HuH-7 (cell line): ENCODE data around the gene PALM.
"Not testable (repeated sequence)": the region's sequence is repeated elsewhere in the genome, so short reads cannot be mapped to it uniquely, and the experiment has no call there.

Experiments
- DNase-seq: peaks from one replicate; pipeline ENCODE4 v3.0.0; 2011; ENCODE audit warnings: low spot score

PALM gene

GRCh38 chr19:678791-679388 lies 29.8 kb upstream of the PALM start:
- no peak for DNase-seq

GRCh38 chr19:679418-680286 lies 29.1 kb upstream of the PALM start:
- no peak for DNase-seq

- peak; percentile 93 for DNase-seq
Measured at GRCh38 chr19:680287-681028, 28.3 kb upstream of the PALM start.

GRCh38 chr19:681029-682019 lies 27.4 kb upstream of the PALM start:
- peak; percentile 86 for DNase-seq

- DNase-seq: no peak
Measured at GRCh38 chr19:682678-683320, 25.9 kb upstream of the PALM start.

GRCh38 chr19:685454-685931 lies 23.2 kb upstream of the PALM start:
- no peak for DNase-seq

- no peak for DNase-seq
Measured at GRCh38 chr19:686589-687297, 22.0 kb upstream of the PALM start.

- DNase-seq: no peak
Measured at GRCh38 chr19:687569-688166, 21.1 kb upstream of the PALM start.

GRCh38 chr19:688214-688613 lies 20.5 kb upstream of the PALM start:
- DNase-seq: no peak

GRCh38 chr19:688992-689391 lies 19.7 kb upstream of the PALM start:
- DNase-seq: no peak

GRCh38 chr19:690203-690602 lies 18.5 kb upstream of the PALM start:
- no peak for DNase-seq

GRCh38 chr19:694481-695351 lies 14.0 kb upstream of the PALM start:
- DNase-seq: no peak

GRCh38 chr19:695352-695949 lies 13.3 kb upstream of the PALM start, which contains the start of gene PRSS57:
Gene PRSS57, minus strand, starts transcription at chr19:695452. Its CDS starts 22 bp downstream, at chr19:695430.
- DNase-seq: no peak

GRCh38 chr19:698529-698928 lies 10.2 kb upstream of the PALM start:
- DNase-seq: not testable (repeated sequence)

- DNase-seq: not testable (repeated sequence)
Measured at GRCh38 chr19:699885-700284, 8.8 kb upstream of the PALM start.

- not testable (repeated sequence) for DNase-seq
Measured at GRCh38 chr19:702847-703246, 5.9 kb upstream of the PALM start.

GRCh38 chr19:703329-703650 lies 5.4 kb upstream of the PALM start:
- no peak for DNase-seq

GRCh38 chr19:703651-704446 lies 4.9 kb upstream of the PALM start:
- DNase-seq: peak; percentile 82
